ENCODE data around the gene GLCE. TPM values are rescaled to one million over a fixed set of nuclear protein-coding genes. Genes with fewer than 3 reads are reported as not detected.

The GLCE gene
- 10 to 100 TPM; 35.7 to 49.5 (median 45.4) TPM for polyA plus RNA-seq (ENCODE audit: insufficient read length in 4 of 4)

DNA sequence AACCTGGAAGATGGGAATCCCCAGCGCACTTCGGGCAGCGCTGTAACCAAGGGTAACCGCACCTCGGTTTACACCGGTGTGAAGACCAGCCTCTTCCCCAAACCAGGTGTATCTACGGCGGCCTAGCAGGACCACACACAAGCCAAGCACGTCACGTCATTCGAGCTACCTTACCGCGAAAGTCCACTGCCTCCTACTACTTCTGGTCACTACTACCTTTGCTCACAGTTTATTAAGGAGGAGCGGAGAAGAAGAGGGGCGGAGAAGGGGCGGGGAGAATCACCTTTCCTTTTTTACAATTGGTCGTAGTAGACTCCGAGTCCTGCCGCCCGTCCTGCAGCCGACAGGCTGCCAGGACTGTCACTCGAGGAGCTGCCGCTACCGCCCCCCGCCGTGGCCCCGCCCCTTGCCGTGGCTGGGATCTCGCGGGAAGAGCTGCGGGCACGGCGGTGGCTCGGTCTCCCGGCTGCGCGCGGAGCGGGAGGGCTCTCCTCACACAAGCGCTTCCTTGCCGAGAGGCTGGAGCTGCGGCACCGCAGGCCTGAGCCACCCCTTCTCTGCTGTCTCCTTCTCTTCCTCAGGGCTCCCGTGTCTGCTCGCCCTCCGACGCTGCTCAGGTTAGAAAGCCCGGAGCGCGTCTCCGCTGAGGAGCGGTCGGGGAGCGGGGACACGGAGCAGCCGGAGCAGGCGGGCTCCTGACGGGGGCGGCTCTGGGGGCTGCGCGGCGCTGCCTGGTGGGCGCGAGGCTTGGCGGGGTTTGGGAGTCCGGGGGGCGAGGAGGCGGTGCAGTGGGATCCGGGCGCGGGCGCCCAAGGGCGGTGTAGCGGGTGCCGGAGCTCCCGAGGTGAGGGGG is at the start of gene GLCE:
GLCE (plus strand) TSS at position 495 of the 853 bp plus-strand sequence. CDS start 95,172 bp downstream, outside the sequence.
- peak; percentile 92 to 94 (median 93) for DNase-seq (ENCODE audit: low read depth in 4 of 4, low spot score in 3 of 4)

GRCh38 chr15:69114331-69114928 is 46.0 kb upstream of the GLCE start:
- DNase-seq (ENCODE audit: low read depth in 4 of 4, low spot score in 3 of 4): peak in 2 of 4 donors; percentile 46 to 52

GRCh38 chr15:69115031-69115430 is 45.4 kb upstream of the GLCE start:
- no peak for DNase-seq (ENCODE audit: low read depth in 4 of 4, low spot score in 3 of 4)

DNA sequence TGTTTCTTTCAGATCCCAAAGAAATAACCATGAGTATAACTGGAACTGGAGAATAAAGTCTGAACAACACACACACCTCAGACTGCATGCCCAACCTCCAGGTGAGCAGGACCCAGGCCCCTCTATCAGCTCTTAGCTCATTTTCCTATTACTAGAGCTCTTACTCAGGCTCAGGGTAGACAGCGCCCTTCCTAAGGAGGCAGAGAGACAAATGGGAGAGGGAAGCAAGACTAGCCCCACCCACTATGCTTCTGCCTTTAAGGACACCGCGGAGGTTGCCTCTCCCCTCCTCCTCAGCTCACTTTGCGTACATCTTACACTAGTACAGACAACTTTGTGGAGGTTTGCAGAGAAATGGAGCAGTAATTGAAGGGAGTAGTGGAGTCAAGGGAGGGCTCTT is 44.0 kb upstream of the GLCE start:
- no peak for DNase-seq (ENCODE audit: low read depth in 4 of 4, low spot score in 3 of 4)

GRCh38 chr15:69117431-69117871 is 43.0 kb upstream of the GLCE start:
- DNase-seq (ENCODE audit: low read depth in 4 of 4, low spot score in 3 of 4): no peak

GRCh38 chr15:69118089-69118488 is 42.3 kb upstream of the GLCE start:
- no peak for DNase-seq (ENCODE audit: low read depth in 4 of 4, low spot score in 3 of 4)

- DNase-seq (ENCODE audit: low read depth in 4 of 4, low spot score in 3 of 4): no peak
Measured at GRCh38 chr15:69119001-69119400, 41.4 kb upstream of the GLCE start.

DNA sequence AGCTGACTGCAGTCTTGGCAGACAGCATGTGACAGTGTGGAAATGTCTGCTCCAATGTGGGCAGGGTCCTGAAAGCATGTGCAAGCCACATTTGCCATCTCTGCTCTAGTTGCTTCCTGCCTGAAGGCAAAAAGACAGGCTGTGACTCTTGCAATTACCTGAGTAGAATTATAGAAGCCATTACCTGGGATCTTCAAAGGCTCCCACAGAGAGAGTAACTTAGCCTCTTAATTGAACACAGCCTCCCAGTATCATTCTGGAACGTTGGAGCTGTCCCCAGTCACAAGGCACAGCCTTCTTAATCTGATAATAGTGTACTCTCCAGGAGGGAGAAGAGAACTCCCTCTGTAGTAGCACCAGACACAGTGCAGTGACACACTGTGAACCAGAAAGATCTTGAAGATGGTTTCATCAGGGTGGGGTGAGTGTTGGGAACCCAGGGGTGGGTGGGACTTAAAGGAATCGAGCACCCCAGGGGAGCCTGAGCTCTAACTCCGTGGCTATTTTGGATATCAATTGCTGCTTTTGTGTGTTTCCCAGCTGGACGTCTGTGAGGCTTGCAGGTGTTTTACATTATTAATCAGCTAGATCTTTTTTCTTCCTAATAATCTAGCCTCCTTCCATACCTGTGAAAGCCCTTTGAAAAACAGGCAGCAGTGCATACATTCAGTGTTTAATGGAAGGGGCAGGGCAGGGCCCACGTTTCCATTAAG is 40.6 kb upstream of the GLCE start:
- no peak for DNase-seq (ENCODE audit: low read depth in 4 of 4, low spot score in 3 of 4)

DNA sequence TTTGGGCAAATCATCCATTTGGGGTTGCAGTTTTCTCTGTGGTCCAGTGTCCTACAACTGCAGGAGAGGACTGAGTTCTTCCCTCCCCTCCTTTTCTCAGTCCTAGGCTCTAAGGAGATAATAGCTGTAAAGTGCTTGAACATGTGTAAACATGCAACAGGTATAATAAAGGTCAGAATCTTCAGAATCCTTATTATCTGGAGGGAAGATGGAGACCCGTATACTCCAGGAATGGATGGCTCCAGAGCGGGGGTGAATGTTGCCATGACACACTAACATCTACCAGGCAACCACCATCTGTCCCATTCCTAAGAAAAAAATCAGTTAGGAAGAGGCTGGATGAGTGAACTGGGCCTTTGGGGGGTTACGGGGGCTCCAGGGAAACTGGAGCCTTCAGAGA is 39.7 kb upstream of the GLCE start:
- DNase-seq (ENCODE audit: low read depth in 4 of 4, low spot score in 3 of 4): no peak

DNA sequence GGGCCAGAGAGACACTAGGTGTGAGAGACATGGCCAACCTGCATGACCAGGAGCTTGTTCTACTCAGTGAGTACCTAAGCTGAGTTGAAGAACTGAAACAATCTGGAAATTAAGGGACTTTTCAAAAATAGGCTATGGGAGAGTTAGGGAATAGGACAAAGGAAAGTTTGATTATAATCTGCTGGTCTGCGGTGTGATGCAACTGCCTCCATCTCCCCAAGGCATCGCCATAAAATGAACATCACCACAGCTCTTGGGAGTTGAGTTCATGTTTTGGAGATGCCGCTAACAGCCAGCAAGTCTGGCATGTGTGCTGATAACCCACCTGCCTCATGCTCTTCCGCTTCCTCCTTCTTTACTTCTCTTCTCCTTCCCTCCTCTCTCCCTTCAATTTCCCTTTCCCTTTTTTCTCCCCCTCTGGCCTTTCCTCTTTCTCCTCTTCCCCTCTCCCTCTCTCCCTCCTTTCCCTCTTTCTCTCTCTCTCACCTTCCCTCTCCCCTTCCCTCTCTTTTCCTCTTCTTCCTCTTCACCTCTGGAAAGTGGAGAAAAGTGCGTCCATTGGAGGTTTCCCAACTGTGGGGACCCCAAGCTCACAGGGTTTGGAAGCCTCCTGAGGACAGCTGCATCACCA is 39.1 kb upstream of the GLCE start:
- no peak for DNase-seq (ENCODE audit: low read depth in 4 of 4, low spot score in 3 of 4)

GRCh38 chr15:69125236-69125635 is 35.2 kb upstream of the GLCE start:
- DNase-seq (ENCODE audit: low read depth in 4 of 4, low spot score in 3 of 4): no peak

- no peak for DNase-seq (ENCODE audit: low read depth in 4 of 4, low spot score in 3 of 4)
Measured at GRCh38 chr15:69126054-69126469, 34.4 kb upstream of the GLCE start.

GRCh38 chr15:69127306-69127705 is 33.1 kb upstream of the GLCE start:
- no peak for DNase-seq (ENCODE audit: low read depth in 4 of 4, low spot score in 3 of 4)

- no peak for DNase-seq (ENCODE audit: low read depth in 4 of 4, low spot score in 3 of 4)
Measured at GRCh38 chr15:69128667-69129311, 31.6 kb upstream of the GLCE start.

DNA sequence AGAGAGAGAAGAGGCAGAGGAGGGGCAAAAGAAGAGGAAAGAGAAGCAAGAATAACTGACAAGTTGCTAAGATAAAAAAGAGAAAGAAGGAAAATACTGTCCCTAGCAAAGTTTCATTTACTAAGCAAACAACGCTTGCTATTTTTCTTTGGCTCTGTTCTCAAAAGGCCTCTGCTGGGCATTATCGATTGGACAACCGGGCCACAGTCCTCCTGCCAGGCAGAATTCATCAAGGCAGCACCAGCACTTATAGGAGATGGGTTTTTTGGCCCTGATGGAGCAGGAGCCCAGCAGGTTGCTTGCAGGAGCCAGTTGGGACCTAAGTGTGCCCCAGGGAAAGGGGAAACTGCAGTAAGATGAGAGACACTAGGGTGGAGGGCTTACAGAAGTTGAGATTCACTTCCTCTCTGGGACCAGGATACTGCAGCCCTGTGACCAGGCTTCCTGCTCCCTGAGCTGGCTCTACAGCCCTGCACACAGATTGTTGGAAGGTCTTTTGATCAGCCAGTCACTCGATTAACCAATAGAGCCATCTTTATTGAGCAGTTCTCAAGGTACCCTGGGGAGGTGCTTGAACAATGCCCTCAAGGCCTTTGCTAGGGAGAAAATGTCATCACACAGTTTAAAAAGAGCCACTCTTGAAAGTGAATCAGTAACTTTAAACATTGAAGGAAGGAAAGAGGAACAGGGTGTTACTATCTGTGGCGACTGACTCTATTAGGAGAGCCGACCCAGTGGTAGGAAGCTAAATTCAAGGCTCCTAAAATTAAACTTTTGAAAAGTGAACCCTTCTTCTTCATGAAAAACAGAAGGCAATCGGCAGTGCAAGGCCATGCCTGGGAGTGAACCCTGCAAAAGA is 28.8 kb upstream of the GLCE start:
- DNase-seq (ENCODE audit: low read depth in 4 of 4, low spot score in 3 of 4): no peak

DNA sequence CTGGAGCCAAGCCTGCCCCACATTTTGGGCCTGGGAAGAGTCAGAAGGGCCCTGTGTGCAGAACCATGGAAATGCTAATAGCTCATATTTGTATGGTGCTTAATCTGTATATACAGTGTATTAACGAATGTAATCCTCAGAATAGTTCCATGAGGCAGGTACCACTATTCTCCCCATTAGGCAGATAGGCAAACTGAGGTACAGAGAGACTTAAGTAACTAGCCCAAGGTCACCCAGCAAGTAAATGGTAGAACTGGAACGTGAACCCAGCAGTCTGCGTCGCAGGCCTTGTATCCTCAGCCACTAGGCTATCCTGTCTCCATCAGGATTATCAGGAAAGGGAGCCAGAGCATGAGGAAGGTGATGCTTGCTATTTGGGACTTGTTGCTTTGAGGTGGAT is 28.0 kb upstream of the GLCE start:
- no peak for DNase-seq (ENCODE audit: low read depth in 4 of 4, low spot score in 3 of 4)

- DNase-seq (ENCODE audit: low read depth in 4 of 4, low spot score in 3 of 4): no peak
Measured at GRCh38 chr15:69132977-69133861, 27.2 kb upstream of the GLCE start.

- no peak for DNase-seq (ENCODE audit: low read depth in 4 of 4, low spot score in 3 of 4)
Measured at GRCh38 chr15:69133862-69134519, 26.4 kb upstream of the GLCE start.

Data from left renal pelvis (tissue), 4 donors.